Parathyroid adenoma (tissue), 2 donors: ENCODE measurements around the gene NFATC2.

Source experiments
- H2AFZ ChIP-seq: fragments of 300-600 bp; sonication (generic); one replicate; pipeline ENCODE4 v1.7.0; 2017; ENCODE audit warnings: antibody characterized with exemption, mild to moderate bottlenecking
- H3K27ac ChIP-seq: fragments of 300-600 bp; sonication (generic); one replicate; pipeline ENCODE4 v1.7.0; 2017
- H3K27me3 ChIP-seq: fragments of 300-600 bp; sonication (generic); one replicate; pipeline ENCODE4 v1.7.0; 2017; ENCODE audit warnings: low read length; ENCODE audit not compliant: control insufficient read depth, insufficient read depth
- H3K36me3 ChIP-seq: fragments of 300-600 bp; sonication (generic); one replicate; pipeline ENCODE4 v1.7.0; 2017; ENCODE audit warnings: low read length; ENCODE audit not compliant: control insufficient read depth, insufficient read depth
- H3K4me1 ChIP-seq: fragments of 300-600 bp; sonication (generic); one replicate; pipeline ENCODE4 v1.7.0; 2017; ENCODE audit warnings: control low read depth
- H3K4me2 ChIP-seq: fragments of 300-600 bp; sonication (generic); one replicate; pipeline ENCODE4 v1.7.0; 2017; ENCODE audit warnings: low read length
- H3K4me3 ChIP-seq: fragments of 300-600 bp; sonication (generic); one replicate; pipeline ENCODE4 v1.7.0; 2017; ENCODE audit warnings: low read depth, low read length
- H3K79me2 ChIP-seq: fragments of 300-600 bp; sonication (generic); one replicate; pipeline ENCODE4 v1.7.0; 2017; ENCODE audit warnings: control low read depth
- H3K9ac ChIP-seq: fragments of 300-600 bp; sonication (generic); one replicate; pipeline ENCODE4 v1.7.0; 2017; ENCODE audit warnings: mild to moderate bottlenecking
- H3K9me3 ChIP-seq: fragments of 300-600 bp; sonication (generic); one replicate; pipeline ENCODE4 v1.7.0; 2017; ENCODE audit warnings: low read length; ENCODE audit not compliant: control insufficient read depth
- TF ChIP-seq, protein P1 (sequence below): fragments of 300-600 bp; sonication (generic); IDR thresholded peaks from one replicate; pipeline ENCODE4 v1.7.0; 2017; ENCODE audit warnings: antibody characterized with exemption, mild to moderate bottlenecking
- donor health status: primary hyperparathyroidism.

The NFATC2 gene

DNA sequence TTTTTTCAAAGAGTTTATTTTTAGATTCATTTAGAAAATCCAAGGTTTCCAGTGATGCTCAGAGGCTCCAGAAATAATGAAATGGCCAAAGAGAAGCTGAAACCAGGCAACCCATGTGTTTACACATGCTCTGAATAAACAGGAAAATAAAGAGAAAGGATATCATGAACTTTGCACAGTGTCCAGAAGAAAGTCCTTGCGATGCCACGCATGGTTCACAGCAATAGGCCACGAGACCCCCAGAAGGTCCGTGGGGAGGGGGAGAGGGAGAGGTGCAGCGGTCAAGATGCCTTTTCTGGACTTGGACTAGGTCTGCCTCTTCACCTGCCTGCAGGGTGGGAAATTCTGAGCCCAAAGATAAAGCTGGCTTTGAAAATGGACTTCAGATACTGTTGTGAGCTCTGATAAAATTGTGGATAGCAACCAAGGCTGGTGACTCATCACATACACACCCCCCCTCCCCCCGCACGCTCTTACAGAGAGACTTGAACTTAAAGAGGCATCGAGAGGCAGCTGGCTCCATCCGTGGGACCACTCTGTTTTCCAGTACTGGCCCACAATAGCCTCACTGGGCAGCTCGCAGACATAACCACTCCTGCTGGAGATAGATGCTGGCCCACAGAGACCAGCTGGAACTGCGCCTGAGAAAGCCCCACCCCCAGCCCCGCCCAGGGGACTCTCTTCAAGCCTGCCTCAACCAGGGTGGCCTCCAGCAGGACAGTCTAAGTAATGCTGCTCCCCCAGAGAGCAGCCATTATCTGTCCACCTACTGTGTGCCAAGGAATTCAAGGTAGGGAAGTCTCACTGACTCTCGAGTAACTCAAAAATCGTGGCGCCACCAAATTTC is 21.2 kb upstream of the NFATC2 start:
- Histone ChIP-seq H3K9me3 (no peaks in the 10 kb centered on the region), H3K79me2 (no peaks in the 10 kb centered on the region), H3K27ac (no peak overlapping the region), H3K9ac (no peak overlapping the region), H3K4me1 (peaks cover 15% of the 10 kb centered on the region), H3K36me3 (no peaks in the 10 kb centered on the region), H3K27me3 (no peaks in the 10 kb centered on the region), H3K4me2 (no peak overlapping the region), H3K4me3 (peak overlapping the region; percentile 44), H2AFZ (no peak overlapping the region)
- TF ChIP-seq, protein P1, sequence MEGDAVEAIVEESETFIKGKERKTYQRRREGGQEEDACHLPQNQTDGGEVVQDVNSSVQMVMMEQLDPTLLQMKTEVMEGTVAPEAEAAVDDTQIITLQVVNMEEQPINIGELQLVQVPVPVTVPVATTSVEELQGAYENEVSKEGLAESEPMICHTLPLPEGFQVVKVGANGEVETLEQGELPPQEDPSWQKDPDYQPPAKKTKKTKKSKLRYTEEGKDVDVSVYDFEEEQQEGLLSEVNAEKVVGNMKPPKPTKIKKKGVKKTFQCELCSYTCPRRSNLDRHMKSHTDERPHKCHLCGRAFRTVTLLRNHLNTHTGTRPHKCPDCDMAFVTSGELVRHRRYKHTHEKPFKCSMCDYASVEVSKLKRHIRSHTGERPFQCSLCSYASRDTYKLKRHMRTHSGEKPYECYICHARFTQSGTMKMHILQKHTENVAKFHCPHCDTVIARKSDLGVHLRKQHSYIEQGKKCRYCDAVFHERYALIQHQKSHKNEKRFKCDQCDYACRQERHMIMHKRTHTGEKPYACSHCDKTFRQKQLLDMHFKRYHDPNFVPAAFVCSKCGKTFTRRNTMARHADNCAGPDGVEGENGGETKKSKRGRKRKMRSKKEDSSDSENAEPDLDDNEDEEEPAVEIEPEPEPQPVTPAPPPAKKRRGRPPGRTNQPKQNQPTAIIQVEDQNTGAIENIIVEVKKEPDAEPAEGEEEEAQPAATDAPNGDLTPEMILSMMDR = no peak

DNA sequence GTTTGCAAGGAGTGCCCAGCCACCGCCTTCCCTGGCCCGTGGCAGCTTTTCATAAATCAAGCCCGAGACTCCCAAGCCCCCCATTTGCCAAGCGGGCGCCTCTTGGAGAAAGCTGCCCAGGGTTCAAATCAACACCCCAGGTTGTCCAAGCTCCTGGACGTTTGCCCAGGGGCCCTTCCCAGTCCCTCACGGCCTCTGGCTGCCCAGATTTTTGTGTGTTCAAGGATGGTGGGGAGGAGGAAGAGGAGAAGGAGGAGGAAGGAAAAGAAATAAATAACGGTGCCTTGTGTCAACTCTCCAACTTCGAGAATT is 20.6 kb upstream of the NFATC2 start:
- Histone ChIP-seq H3K4me3 (peak overlapping the region; percentile 44), H2AFZ (peak overlapping the region; percentile 66), H3K9me3 (no peaks in the 10 kb centered on the region), H3K79me2 (no peaks in the 10 kb centered on the region), H3K4me1 (peaks cover 15% of the 10 kb centered on the region), H3K27ac (peak overlapping the region; percentile 72), H3K9ac (no peak overlapping the region), H3K36me3 (no peaks in the 10 kb centered on the region), H3K4me2 (peak overlapping the region; percentile 72), H3K27me3 (no peaks in the 10 kb centered on the region)
- TF ChIP-seq, protein P1 = no peak

DNA sequence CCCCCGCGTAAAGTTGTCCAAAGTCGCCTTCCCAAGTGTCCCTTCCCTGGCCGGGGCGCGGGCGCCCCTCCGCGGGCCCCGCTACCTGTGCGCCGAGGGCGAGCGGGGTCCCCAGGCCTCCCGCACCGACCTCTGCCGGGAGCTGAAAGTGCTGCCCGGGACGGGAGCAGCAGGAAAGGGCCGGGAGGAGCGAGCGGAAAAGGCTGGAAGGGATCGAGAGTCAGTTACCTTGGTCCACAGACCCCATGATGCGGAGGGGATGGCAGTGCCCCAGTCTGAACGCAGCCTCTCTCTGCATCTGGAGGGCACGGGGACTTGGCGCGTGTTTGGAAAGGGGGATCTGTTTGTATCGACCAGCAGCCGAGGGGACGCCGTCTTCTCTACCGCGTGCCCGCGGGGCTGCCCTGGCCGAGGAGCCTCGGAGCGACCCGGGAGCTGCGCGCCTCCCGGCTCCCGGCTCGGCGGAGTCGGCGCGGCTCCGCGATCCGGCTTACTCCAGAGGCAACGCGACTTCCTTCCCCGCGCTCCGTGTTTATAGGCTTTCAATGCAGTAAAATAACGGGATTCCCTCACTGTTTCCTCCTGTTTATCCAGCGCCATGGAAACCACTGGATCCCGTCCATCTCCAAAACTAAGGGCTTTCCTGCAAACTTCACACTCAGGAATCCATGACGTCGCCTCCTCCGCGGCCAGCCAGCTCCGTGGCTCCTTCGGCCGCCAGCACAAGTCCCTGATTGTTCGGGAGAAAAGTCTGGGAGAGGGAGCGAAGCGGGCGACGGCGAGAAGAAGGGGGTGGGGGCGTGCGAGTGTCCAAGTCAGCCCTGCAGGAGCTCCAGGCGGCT is 20.0 kb upstream of the NFATC2 start:
- Histone ChIP-seq H3K36me3 (no peaks in the 10 kb centered on the region), H3K79me2 (no peaks in the 10 kb centered on the region), H3K4me3 (peak overlapping the region; percentile 44), H3K9ac (no peak overlapping the region), H3K4me2 (peak overlapping the region; percentile 72), H3K27ac (peak overlapping the region; percentile 72), H3K9me3 (no peaks in the 10 kb centered on the region), H3K4me1 (peaks cover 15% of the 10 kb centered on the region), H3K27me3 (no peaks in the 10 kb centered on the region), H2AFZ (peak overlapping the region; percentile 66)
- TF ChIP-seq, protein P1 = peak; percentile 25

DNA sequence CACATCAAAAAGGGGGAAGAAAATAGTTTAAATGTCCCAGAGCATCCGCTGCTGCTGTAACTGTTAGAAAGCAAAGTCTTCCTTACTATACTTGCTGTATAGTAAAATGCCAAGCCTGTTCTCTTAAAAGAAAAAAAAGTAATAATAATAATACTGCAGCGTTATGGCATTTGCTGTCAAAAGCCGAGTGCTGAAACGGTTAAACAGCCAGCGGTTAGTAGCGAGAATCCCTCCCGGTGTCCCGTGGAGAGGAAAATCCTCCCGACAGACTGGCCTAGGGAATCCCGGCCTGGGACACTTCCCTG is 19.5 kb upstream of the NFATC2 start:
- Histone ChIP-seq H3K9ac (no peak overlapping the region), H2AFZ (peak overlapping the region; percentile 66), H3K4me2 (peak overlapping the region; percentile 72), H3K27ac (peak overlapping the region; percentile 72), H3K27me3 (no peaks in the 10 kb centered on the region), H3K4me1 (peaks cover 15% of the 10 kb centered on the region), H3K4me3 (peak overlapping the region; percentile 44), H3K36me3 (no peaks in the 10 kb centered on the region), H3K79me2 (no peaks in the 10 kb centered on the region), H3K9me3 (no peaks in the 10 kb centered on the region)
- TF ChIP-seq, protein P1 = no peak
